Adrenal gland (tissue), 5 donors: Measurements from ENCODE around the gene TENT4A.

Experiments used
- CTCF ChIP-seq, 6 experiments: fragments of 450-650 bp in 4 of 6; fragments of 200-600 bp in 2 of 6; sonication (generic) in 1 of 6; IDR thresholded peaks; 1 replicate in 5 of 6; 2 replicates in 1 of 6; pipeline versions ENCODE4 v1.5.1 to v1.8.0; 2016 to 2021; ENCODE audit warnings: antibody characterized with exemption in 6 of 6, mild to moderate bottlenecking in 2 of 6, moderate library complexity in 1 of 6
- POLR2A ChIP-seq, 2 donors: fragments of 450-650 bp; IDR thresholded peaks; one replicate each; pipeline ENCODE4 v1.6.1; 2017; ENCODE audit warnings: antibody characterized with exemption in 2 of 2, mild to moderate bottlenecking in 2 of 2, moderate library complexity in 1 of 2
- donor health status: DM: no; HTN: no; CAD: no.

GRCh38 chr5:6739603-6740002 lies 26.4 kb downstream of the TENT4A start:
- TF ChIP-seq CTCF (IDR thresholded peaks at IDR 0.05) (no peak), POLR2A (IDR thresholded peaks at IDR 0.05) (no peak)
